HG02642 (cell line): ENCODE data around the gene CDK5R1.

Experiments
- ATAC-seq: cut with Tn5 transposase; IDR thresholded peaks from one replicate; pipeline ENCODE4 v1.9.1; 2021; ENCODE audit warnings: mild to moderate bottlenecking; ENCODE audit not compliant: unreplicated experiment, poor library complexity

CDK5R1 gene

GRCh38 chr17:32470405-32471167 lies 16.2 kb upstream of the CDK5R1 start:
- no peak for ATAC-seq

GRCh38 chr17:32471652-32472051 lies 15.1 kb upstream of the CDK5R1 start:
- ATAC-seq: no peak

- no peak for ATAC-seq
Measured at GRCh38 chr17:32475258-32475657, 11.5 kb upstream of the CDK5R1 start.

GRCh38 chr17:32477220-32477619 lies 9.6 kb upstream of the CDK5R1 start:
- no peak for ATAC-seq

- no peak for ATAC-seq
Measured at GRCh38 chr17:32479074-32479617, 7.6 kb upstream of the CDK5R1 start.

- ATAC-seq: no peak
Measured at GRCh38 chr17:32481193-32481592, 5.6 kb upstream of the CDK5R1 start.

- ATAC-seq: no peak
Measured at GRCh38 chr17:32482568-32483320, 4.0 kb upstream of the CDK5R1 start.

GRCh38 chr17:32483451-32484019 lies 3.3 kb upstream of the CDK5R1 start:
- ATAC-seq: no peak

- ATAC-seq: no peak
Measured at GRCh38 chr17:32484041-32484461, 2.7 kb upstream of the CDK5R1 start.

GRCh38 chr17:32484628-32485027 lies 2.2 kb upstream of the CDK5R1 start:
- ATAC-seq: no peak

- ATAC-seq: no peak
Measured at GRCh38 chr17:32485261-32486110, 1.3 kb upstream of the CDK5R1 start.

GRCh38 chr17:32486111-32486700 lies 587 bp upstream of the CDK5R1 start:
- ATAC-seq: peak; percentile 52

GRCh38 chr17:32487473-32488176 lies 832 bp downstream of the CDK5R1 start:
- ATAC-seq: no peak

- no peak for ATAC-seq
Measured at GRCh38 chr17:32488177-32488542, 1.4 kb downstream of the CDK5R1 start.

- ATAC-seq: no peak
Measured at GRCh38 chr17:32488604-32489180, 1.9 kb downstream of the CDK5R1 start.

- no peak for ATAC-seq
Measured at GRCh38 chr17:32489320-32490100, 2.7 kb downstream of the CDK5R1 start.

- no peak for ATAC-seq
Measured at GRCh38 chr17:32490101-32490482, 3.3 kb downstream of the CDK5R1 start.
